ENCODE results near the gene BRSK2.

Gene BRSK2

GRCh38 chr11:1496091-1496760 is 106.5 kb downstream of the BRSK2 start:
- no peak for DNase-seq (ENCODE audit: low read depth in 3 of 3, low spot score in 1 of 3)

- no peak for DNase-seq (ENCODE audit: low read depth in 3 of 3, low spot score in 1 of 3)
These were observed 107.0 kb downstream of the BRSK2 start for GRCh38 chr11:1496761-1497095.

- no peak for DNase-seq (ENCODE audit: low read depth in 3 of 3, low spot score in 1 of 3)
These were observed 107.9 kb downstream of the BRSK2 start for GRCh38 chr11:1497600-1497999.

GRCh38 chr11:1498262-1498661 is 108.5 kb downstream of the BRSK2 start:
- DNase-seq (ENCODE audit: low read depth in 3 of 3, low spot score in 1 of 3): no peak

- DNase-seq (ENCODE audit: low read depth in 3 of 3, low spot score in 1 of 3): no peak
These were observed 109.6 kb downstream of the BRSK2 start for GRCh38 chr11:1499261-1499890.

GRCh38 chr11:1499899-1500298 is 110.2 kb downstream of the BRSK2 start:
- no peak for DNase-seq (ENCODE audit: low read depth in 3 of 3, low spot score in 1 of 3)

GRCh38 chr11:1500466-1501420 is 111.0 kb downstream of the BRSK2 start:
- no peak for DNase-seq (ENCODE audit: low read depth in 3 of 3, low spot score in 1 of 3)

- no peak for DNase-seq (ENCODE audit: low read depth in 3 of 3, low spot score in 1 of 3)
These were observed 111.9 kb downstream of the BRSK2 start for GRCh38 chr11:1501421-1502167.

- DNase-seq (ENCODE audit: low read depth in 3 of 3, low spot score in 1 of 3): no peak
These were observed 112.6 kb downstream of the BRSK2 start for GRCh38 chr11:1502168-1502953.

GRCh38 chr11:1502954-1503707 is 113.4 kb downstream of the BRSK2 start:
- DNase-seq (ENCODE audit: low read depth in 3 of 3, low spot score in 1 of 3): no peak

- no peak for DNase-seq (ENCODE audit: low read depth in 3 of 3, low spot score in 1 of 3)
These were observed 114.0 kb downstream of the BRSK2 start for GRCh38 chr11:1503708-1504104.

- no peak for DNase-seq (ENCODE audit: low read depth in 3 of 3, low spot score in 1 of 3)
These were observed 114.4 kb downstream of the BRSK2 start for GRCh38 chr11:1504138-1504537.

GRCh38 chr11:1504581-1505290 is 115.0 kb downstream of the BRSK2 start:
- DNase-seq (ENCODE audit: low read depth in 3 of 3, low spot score in 1 of 3): no peak

- no peak for DNase-seq (ENCODE audit: low read depth in 3 of 3, low spot score in 1 of 3)
These were observed 115.7 kb downstream of the BRSK2 start for GRCh38 chr11:1505480-1505879.

- DNase-seq (ENCODE audit: low read depth in 3 of 3, low spot score in 1 of 3): no peak
These were observed 117.2 kb downstream of the BRSK2 start for GRCh38 chr11:1506981-1507380.

GRCh38 chr11:1507381-1508140 is 117.8 kb downstream of the BRSK2 start:
- DNase-seq (ENCODE audit: low read depth in 3 of 3, low spot score in 1 of 3): no peak

- no peak for DNase-seq (ENCODE audit: low read depth in 3 of 3, low spot score in 1 of 3)
These were observed 118.8 kb downstream of the BRSK2 start for GRCh38 chr11:1508491-1508891.

GRCh38 chr11:1508986-1509385 is 119.3 kb downstream of the BRSK2 start:
- DNase-seq (ENCODE audit: low read depth in 3 of 3, low spot score in 1 of 3): no peak

Measured in stimulated activated CD4-positive, alpha-beta T cell treated with anti-CD3 and anti-CD28 coated beads, TNF-alpha, amount 100 ng/mL, for 1 hour (primary cell).